ENCODE measurements around the gene PLB1.

PLB1 gene

GRCh38 chr2:28631514-28632206 lies 135.8 kb downstream of the PLB1 start:
- no peak for DNase-seq

GRCh38 chr2:28632791-28633190 lies 136.9 kb downstream of the PLB1 start:
- no peak for DNase-seq

GRCh38 chr2:28633204-28633603 lies 137.3 kb downstream of the PLB1 start:
- DNase-seq: no peak

- no peak for DNase-seq
These were observed 137.9 kb downstream of the PLB1 start for GRCh38 chr2:28633746-28634145.

GRCh38 chr2:28635191-28635611 lies 139.3 kb downstream of the PLB1 start:
- no peak for DNase-seq

GRCh38 chr2:28636491-28636890 lies 140.6 kb downstream of the PLB1 start:
- DNase-seq: no peak

- DNase-seq: no peak
These were observed 141.5 kb downstream of the PLB1 start for GRCh38 chr2:28637066-28638047.

- no peak for DNase-seq
These were observed 142.2 kb downstream of the PLB1 start for GRCh38 chr2:28638102-28638501.

- no peak for DNase-seq
These were observed 143.3 kb downstream of the PLB1 start for GRCh38 chr2:28639092-28639691.

GRCh38 chr2:28639836-28640235 lies 144.0 kb downstream of the PLB1 start:
- no peak for DNase-seq

- no peak for DNase-seq
These were observed 144.5 kb downstream of the PLB1 start for GRCh38 chr2:28640260-28640907.

GRCh38 chr2:28640908-28641300 lies 145.0 kb downstream of the PLB1 start:
- no peak for DNase-seq

- no peak for DNase-seq
These were observed 146.9 kb downstream of the PLB1 start for GRCh38 chr2:28642796-28643195.

GRCh38 chr2:28643327-28643726 lies 147.5 kb downstream of the PLB1 start:
- DNase-seq: no peak

GRCh38 chr2:28643911-28644334 lies 148.1 kb downstream of the PLB1 start:
- DNase-seq: no peak

- no peak for DNase-seq
These were observed 148.9 kb downstream of the PLB1 start for GRCh38 chr2:28644760-28645159.

- DNase-seq: no peak
These were observed 149.7 kb downstream of the PLB1 start for GRCh38 chr2:28645553-28645952.

GRCh38 chr2:28647682-28648081 lies 151.8 kb downstream of the PLB1 start:
- DNase-seq: no peak

GRCh38 chr2:28648147-28648546 lies 152.3 kb downstream of the PLB1 start:
- no peak for DNase-seq

GRCh38 chr2:28648671-28649395 lies 153.0 kb downstream of the PLB1 start:
- no peak for DNase-seq

- no peak for DNase-seq
These were observed 153.8 kb downstream of the PLB1 start for GRCh38 chr2:28649481-28650265.

- no peak for DNase-seq
These were observed 154.4 kb downstream of the PLB1 start for GRCh38 chr2:28650266-28650584.
